Glutamatergic neuron (in vitro differentiated cells): Measurements from ENCODE around the gene HLA-F. TPM values are rescaled to one million over a fixed set of nuclear protein-coding genes. Genes with fewer than 3 reads are reported as not detected.
A peak's percentile ranks its signal among the peaks of the same experiment; 100 is the strongest.

Experiments
- DNase-seq: peaks from one replicate; pipeline ENCODE4 v3.0.0; 2022
- H3K27ac Mint-ChIP-seq: one replicate; pipeline ENCODE4 v1.8.0; 2020; ENCODE audit warnings: mild to moderate bottlenecking, mixed read lengths, inconsistent platforms; ENCODE audit not compliant: unreplicated experiment
- H3K27me3 Mint-ChIP-seq: one replicate; pipeline ENCODE4 v1.8.0; 2020; ENCODE audit warnings: mild to moderate bottlenecking, moderate library complexity, mixed read lengths, inconsistent platforms; ENCODE audit not compliant: unreplicated experiment
- H3K36me3 Mint-ChIP-seq: one replicate; pipeline ENCODE4 v1.8.0; 2020; ENCODE audit warnings: mild to moderate bottlenecking, mixed read lengths, inconsistent platforms; ENCODE audit not compliant: unreplicated experiment
- H3K4me1 Mint-ChIP-seq: one replicate; pipeline ENCODE4 v1.8.0; 2020; ENCODE audit warnings: mild to moderate bottlenecking, low read depth, mixed read lengths, inconsistent platforms; ENCODE audit not compliant: unreplicated experiment
- H3K4me3 Mint-ChIP-seq: one replicate; pipeline ENCODE4 v1.8.0; 2020; ENCODE audit warnings: mild to moderate bottlenecking, mixed read lengths, inconsistent platforms; ENCODE audit not compliant: unreplicated experiment
- H3K9me3 Mint-ChIP-seq: one replicate; pipeline ENCODE4 v1.8.0; 2020; ENCODE audit warnings: mild to moderate bottlenecking, moderate library complexity, mixed read lengths, inconsistent platforms; ENCODE audit not compliant: unreplicated experiment
- total RNA-seq: library from RNA; stranded (reverse); fragmentation: NEBNext Ultra II Directional; extraction: Animal tissue kit (Norgen Biotek cat#: 25700); gene quantifications from one replicate; pipeline ENCODE4 v1.2.1, GENCODE V29; 2021; ENCODE audit not compliant: unreplicated experiment
- TF ChIP-seq, protein P1 (sequence below): fragments of 200-600 bp; sonication (generic); IDR thresholded peaks from one replicate; pipeline ENCODE4 v1.5.0; 2021; ENCODE audit not compliant: partially characterized antibody, unreplicated experiment

The HLA-F gene
- total RNA-seq, 1 donor from 2014 or later = 1.9 TPM

DNA sequence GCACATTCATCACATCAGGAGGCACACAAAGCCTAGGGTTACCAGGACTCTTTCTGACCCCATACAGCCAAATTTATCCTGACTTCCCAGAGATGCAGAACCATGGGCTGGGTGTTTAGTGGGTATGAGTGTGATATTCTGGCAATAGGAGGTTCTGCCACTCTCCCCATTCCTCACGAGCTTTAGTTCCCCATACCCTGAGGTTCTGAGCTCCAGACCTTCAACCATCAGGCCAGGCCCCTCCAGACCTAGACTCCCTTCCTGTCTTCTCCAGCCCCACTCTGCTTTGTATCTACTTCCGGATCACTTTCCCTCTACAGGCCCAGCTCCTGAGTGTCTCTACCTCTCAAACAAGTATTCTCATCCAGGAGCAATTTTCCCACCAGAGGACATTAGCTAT is 4.4 kb downstream of the HLA-F start:
- no peaks in the 10 kb centered on the region for H3K9me3 Mint-ChIP-seq
- H3K4me1 Mint-ChIP-seq = no peaks in the 10 kb centered on the region
- H3K36me3 Mint-ChIP-seq = no peaks in the 10 kb centered on the region
- no peak overlapping the region for H3K27ac Mint-ChIP-seq
- H3K27me3 Mint-ChIP-seq = peaks cover 18% of the 10 kb centered on the region
- no peak for DNase-seq
- TF ChIP-seq, protein P1, sequence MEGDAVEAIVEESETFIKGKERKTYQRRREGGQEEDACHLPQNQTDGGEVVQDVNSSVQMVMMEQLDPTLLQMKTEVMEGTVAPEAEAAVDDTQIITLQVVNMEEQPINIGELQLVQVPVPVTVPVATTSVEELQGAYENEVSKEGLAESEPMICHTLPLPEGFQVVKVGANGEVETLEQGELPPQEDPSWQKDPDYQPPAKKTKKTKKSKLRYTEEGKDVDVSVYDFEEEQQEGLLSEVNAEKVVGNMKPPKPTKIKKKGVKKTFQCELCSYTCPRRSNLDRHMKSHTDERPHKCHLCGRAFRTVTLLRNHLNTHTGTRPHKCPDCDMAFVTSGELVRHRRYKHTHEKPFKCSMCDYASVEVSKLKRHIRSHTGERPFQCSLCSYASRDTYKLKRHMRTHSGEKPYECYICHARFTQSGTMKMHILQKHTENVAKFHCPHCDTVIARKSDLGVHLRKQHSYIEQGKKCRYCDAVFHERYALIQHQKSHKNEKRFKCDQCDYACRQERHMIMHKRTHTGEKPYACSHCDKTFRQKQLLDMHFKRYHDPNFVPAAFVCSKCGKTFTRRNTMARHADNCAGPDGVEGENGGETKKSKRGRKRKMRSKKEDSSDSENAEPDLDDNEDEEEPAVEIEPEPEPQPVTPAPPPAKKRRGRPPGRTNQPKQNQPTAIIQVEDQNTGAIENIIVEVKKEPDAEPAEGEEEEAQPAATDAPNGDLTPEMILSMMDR = no peak
- no peak overlapping the region for H3K4me3 Mint-ChIP-seq

DNA sequence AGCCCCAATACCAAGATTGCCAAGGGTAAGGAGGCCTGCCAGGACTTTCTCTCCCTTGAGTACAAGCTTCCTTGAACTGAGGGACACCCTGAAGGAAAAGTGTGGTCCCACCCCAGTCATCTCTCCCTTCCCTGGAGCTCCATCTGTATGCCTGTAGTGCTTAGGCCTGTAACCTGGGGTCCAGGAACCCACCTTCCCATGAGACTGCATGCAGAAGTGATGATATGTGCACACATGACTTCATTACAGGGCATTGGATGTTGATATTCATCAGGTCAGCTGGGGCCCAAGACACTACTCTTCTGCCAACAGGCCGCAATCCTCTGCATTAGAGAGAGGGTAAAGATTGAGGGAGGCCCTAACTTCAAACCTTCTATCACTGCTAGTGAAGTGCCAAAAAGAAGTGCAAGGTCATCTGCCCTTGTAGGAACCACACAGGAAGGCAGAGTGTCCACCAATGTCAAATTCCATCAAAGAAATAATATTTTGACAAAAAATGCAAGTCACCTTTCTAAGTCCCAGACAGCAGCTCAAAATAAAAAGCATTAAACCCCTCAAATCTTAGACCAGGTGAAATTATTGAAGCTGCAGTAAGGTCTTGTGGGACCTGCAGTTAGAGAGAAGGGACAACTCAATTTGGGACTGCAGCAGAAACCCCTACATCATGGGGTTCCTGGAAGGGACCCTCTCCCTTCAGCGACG is 5.1 kb downstream of the HLA-F start:
- Mint-ChIP-seq H3K27me3 (peaks cover 16% of the 10 kb centered on the region), H3K4me1 (no peaks in the 10 kb centered on the region), H3K27ac (no peak overlapping the region), H3K9me3 (no peaks in the 10 kb centered on the region), H3K4me3 (no peak overlapping the region), H3K36me3 (no peaks in the 10 kb centered on the region)
- TF ChIP-seq, protein P1 = no peak
- DNase-seq = no peak

DNA sequence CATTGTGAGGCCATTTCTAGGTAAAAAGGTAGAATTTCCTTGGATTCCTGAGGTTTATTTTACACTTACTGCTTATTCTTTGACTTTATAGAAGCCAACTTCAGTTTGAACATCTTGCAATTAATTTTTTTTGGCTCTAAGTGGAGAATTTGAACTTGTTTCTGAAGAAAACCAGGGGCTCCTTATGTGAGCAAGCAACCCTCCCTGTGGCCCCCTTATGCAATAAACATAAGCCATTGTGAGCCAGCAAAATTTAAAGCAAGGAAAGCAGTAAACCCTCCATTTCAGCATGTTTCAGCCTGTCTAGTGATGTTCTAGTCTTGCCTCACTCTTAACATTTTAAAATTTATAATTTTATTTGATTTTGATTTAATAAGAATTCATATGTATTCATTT is 5.6 kb downstream of the HLA-F start:
- H3K27me3 Mint-ChIP-seq = peaks cover 16% of the 10 kb centered on the region
- H3K27ac Mint-ChIP-seq = no peak overlapping the region
- H3K9me3 Mint-ChIP-seq = no peaks in the 10 kb centered on the region

DNA sequence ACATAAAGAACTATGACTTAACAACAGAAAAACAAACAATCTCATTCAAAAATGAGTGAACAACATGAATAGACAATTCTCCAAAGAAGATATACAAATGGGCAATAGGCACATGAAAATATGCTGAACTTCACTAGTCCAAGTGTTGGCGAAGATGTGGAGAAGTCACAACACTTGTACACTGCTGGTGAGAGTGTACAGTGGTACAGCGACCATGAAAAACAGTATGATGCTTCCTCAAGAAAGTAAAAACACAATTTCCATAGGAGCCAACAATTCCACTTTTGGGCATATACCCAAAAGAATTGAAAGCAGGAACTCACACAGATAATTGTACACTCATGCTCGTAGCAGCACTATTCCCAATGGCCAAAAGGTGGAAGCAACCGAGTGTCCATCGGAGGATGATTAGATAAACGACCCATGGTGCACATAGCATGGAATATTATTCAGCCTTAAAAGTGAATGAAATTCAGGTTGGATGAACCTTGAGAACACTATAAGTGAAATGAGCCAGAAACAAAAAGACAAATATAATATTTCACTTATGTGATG is 6.6 kb downstream of the HLA-F start:
- DNase-seq = no peak
- no peak overlapping the region for H3K4me3 Mint-ChIP-seq
- no peaks in the 10 kb centered on the region for H3K4me1 Mint-ChIP-seq
- peaks cover 11% of the 10 kb centered on the region for H3K27me3 Mint-ChIP-seq
- H3K9me3 Mint-ChIP-seq = no peaks in the 10 kb centered on the region
- TF ChIP-seq, protein P1 = no peak
- no peaks in the 10 kb centered on the region for H3K36me3 Mint-ChIP-seq
- H3K27ac Mint-ChIP-seq = no peak overlapping the region

More for the DNA sequence above, 5.6 kb downstream of the HLA-F start:
- no peak for DNase-seq
- no peaks in the 10 kb centered on the region for H3K4me1 Mint-ChIP-seq
- H3K36me3 Mint-ChIP-seq = no peaks in the 10 kb centered on the region
- H3K4me3 Mint-ChIP-seq = no peak overlapping the region
- TF ChIP-seq, protein P1 = no peak

DNA sequence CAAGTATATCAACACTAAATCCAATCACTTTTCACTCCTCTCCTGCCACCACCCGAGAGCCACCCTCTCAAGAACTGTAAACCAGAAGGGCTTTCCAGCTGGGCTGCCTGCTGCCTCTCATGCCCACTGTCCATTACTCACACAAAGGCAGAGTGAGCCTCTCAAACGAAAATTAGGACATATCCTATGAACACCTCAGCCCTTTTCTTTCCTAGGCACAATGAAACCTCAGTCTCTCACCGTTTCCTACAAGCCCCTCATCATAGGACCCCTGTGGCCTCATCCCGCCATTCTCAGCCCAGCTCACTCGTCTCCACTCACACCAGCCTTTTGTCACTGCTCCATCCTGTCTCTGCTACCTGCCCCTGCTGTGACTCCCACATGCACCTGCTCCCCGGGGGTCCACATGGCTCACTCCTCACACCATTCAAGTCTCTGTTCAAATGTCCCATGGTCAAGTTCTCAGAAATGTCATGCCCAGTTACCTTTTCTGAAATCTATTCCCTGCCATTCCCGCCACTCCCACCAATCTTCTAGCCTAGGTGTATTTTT is 7.4 kb downstream of the HLA-F start:
- Mint-ChIP-seq H3K36me3 (peaks cover under 1% of the 10 kb centered on the region), H3K4me3 (peak overlapping the region; percentile 14), H3K4me1 (no peaks in the 10 kb centered on the region), H3K27me3 (peaks cover 8% of the 10 kb centered on the region), H3K27ac (no peak overlapping the region), H3K9me3 (no peaks in the 10 kb centered on the region)
- no peak for DNase-seq
- TF ChIP-seq, protein P1 = no peak
